Measurements from ENCODE around the gene CDC42BPA. TPM values are rescaled to one million over a fixed set of nuclear protein-coding genes. Genes with fewer than 3 reads are reported as not detected.

The CDC42BPA gene
- total and polyA plus RNA-seq, 2 of the 13 experiments (the other 11 are each of a cell fraction or from before 2014, with no cell fraction given) = 6.5 to 16.0 TPM

- no peak overlapping the region for H3K4me3 ChIP-seq (replicated peaks in 1 of 3; ENCODE audit: insufficient read depth in 1 of 3, low read depth in 2 of 3, low read length in 3 of 3)
- TF ChIP-seq NCOA5 (CRISPR knock-in tag; IDR thresholded peaks at IDR 0.05) = no peak
- H3K9me3 ChIP-seq (ENCODE audit: low read length) = no peaks in the 10 kb centered on the region
- DNase-seq (ENCODE audit: low spot score) (no peak), FAIRE-seq (no peak), ATAC-seq (no peak)
- H3K4me1 ChIP-seq (ENCODE audit: insufficient read depth, low read length) = no peaks in the 10 kb centered on the region
- WGBS (ENCODE audit: low lambda C conversion rate) = 90% methylated on average over 1 of the region's 1 CpG
- H3K9ac ChIP-seq (ENCODE audit: insufficient read depth, low read depth, low read length) = no peak overlapping the region
- H3K4me2 ChIP-seq (ENCODE audit: low read depth, low read length) = no peak overlapping the region
- no peaks in the 10 kb centered on the region for H3K27me3 ChIP-seq (ENCODE audit: control insufficient read depth in 1 of 2, insufficient read depth in 2 of 2, low read length in 2 of 2)
- H3K79me2 ChIP-seq (ENCODE audit: insufficient read depth, low read length) = no peaks in the 10 kb centered on the region
- no peak overlapping the region for H3K27ac ChIP-seq (ENCODE audit: extremely low read length, insufficient read depth, low read length)
- CTCF ChIA-PET (ENCODE audit: low intra/inter-chr PET ratio, low total read pairs) = no interaction called here
- H3K36me3 ChIP-seq (replicated peaks in 1 of 2; ENCODE audit: control insufficient read depth in 1 of 2, insufficient read depth in 2 of 2, low read length in 2 of 2) = peaks cover 1 to 7% of the 10 kb centered on the region in 2 experiments; a peak in 3 of 5 replicates
- intact Hi-C loops (cut with micrococcal nuclease; ENCODE audit: unreplicated experiment) (no loop called here), in situ Hi-C loops (cut with HindIII; ENCODE audit: extremely low pct_ligation_motif_present, low pct_unique_long_range_greater_than_20kb) (no loop called here)
- BruUV-seq (replicated peaks) = no TSS peak
- POLR2A ChIA-PET = no interaction called here
- H2AFZ ChIP-seq (ENCODE audit: low read length) = no peak overlapping the region
- no peaks in the 10 kb centered on the region for H4K20me1 ChIP-seq (ENCODE audit: insufficient read depth, low read length)
Observed at GRCh38 chr1:227124473-227124872, 193.8 kb downstream of the CDC42BPA start.

DNA sequence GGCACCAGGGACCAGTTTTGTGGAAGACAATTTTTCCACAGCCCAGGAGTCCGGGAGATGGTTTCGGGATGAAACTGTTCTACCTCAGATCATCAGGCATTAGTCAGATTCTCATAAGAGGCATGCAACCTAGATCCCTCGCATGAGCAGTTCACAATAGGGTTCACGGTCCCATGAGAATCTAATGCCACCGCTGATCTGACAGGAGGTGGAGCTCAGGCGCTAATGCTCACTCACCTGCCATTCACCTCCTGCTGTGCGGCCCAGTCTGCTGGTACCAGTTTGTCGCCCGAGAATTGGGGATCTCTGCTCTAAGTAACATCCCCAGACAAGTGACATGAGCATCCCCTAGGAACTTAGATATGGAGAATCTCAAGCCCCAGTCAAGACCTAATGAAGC is 197.5 kb downstream of the CDC42BPA start:
- DNase-seq (ENCODE audit: low spot score) (no peak), FAIRE-seq (no peak), ATAC-seq (no peak)
- intact Hi-C loops (cut with micrococcal nuclease; ENCODE audit: unreplicated experiment) (no loop called here), in situ Hi-C loops (cut with HindIII; ENCODE audit: extremely low pct_ligation_motif_present, low pct_unique_long_range_greater_than_20kb) (no loop called here)
- Histone ChIP-seq H3K36me3 (replicated peaks in 1 of 2; ENCODE audit: control insufficient read depth in 1 of 2, insufficient read depth in 2 of 2, low read length in 2 of 2) (no peaks in the 10 kb centered on the region), H3K9me3 (ENCODE audit: low read length) (no peaks in the 10 kb centered on the region), H3K27ac (ENCODE audit: extremely low read length, insufficient read depth, low read length) (no peak overlapping the region), H4K20me1 (ENCODE audit: insufficient read depth, low read length) (no peaks in the 10 kb centered on the region), H3K4me3 (replicated peaks in 1 of 3; ENCODE audit: insufficient read depth in 1 of 3, low read depth in 2 of 3, low read length in 3 of 3) (no peak overlapping the region), H3K4me2 (ENCODE audit: low read depth, low read length) (no peak overlapping the region), H3K9ac (ENCODE audit: insufficient read depth, low read depth, low read length) (no peak overlapping the region), H3K27me3 (ENCODE audit: control insufficient read depth in 1 of 2, insufficient read depth in 2 of 2, low read length in 2 of 2) (no peaks in the 10 kb centered on the region), H3K79me2 (ENCODE audit: insufficient read depth, low read length) (no peaks in the 10 kb centered on the region), H3K4me1 (ENCODE audit: insufficient read depth, low read length) (no peaks in the 10 kb centered on the region), H2AFZ (ENCODE audit: low read length) (no peak overlapping the region)
- no peak for TF ChIP-seq HDAC2 (CRISPR knock-in tag; IDR thresholded peaks at IDR 0.05)
- TF ChIP-seq ZNF589 (CRISPR knock-in tag; conservative IDR thresholded peaks at IDR 0.05) = no peak
- TF ChIP-seq TOE1 (CRISPR knock-in tag; IDR thresholded peaks at IDR 0.05) = no peak
- no peak for TF ChIP-seq ARNT2 (CRISPR knock-in tag; IDR thresholded peaks at IDR 0.05; ENCODE audit: low read depth)
- TF ChIP-seq MEIS2 (CRISPR knock-in tag; IDR thresholded peaks at IDR 0.05) = no peak
- TF ChIP-seq EED (CRISPR knock-in tag; IDR thresholded peaks at IDR 0.05) = no peak
- TF ChIP-seq RELA (CRISPR knock-in tag; IDR thresholded peaks at IDR 0.05) = no peak
- no peak for TF ChIP-seq TAF15 (IDR thresholded peaks at IDR 0.05; ENCODE audit: low read depth, low read length, poor library complexity, severe bottlenecking)
- no peak for TF ChIP-seq ATF2 (CRISPR knock-in tag; IDR thresholded peaks at IDR 0.05)
- no peak for TF ChIP-seq KDM6A (CRISPR knock-in tag; IDR thresholded peaks at IDR 0.05; ENCODE audit: low read depth)
- TF ChIP-seq ZNF10 (CRISPR knock-in tag; IDR thresholded peaks at IDR 0.05; ENCODE audit: borderline replicate concordance, low read depth) = no peak
- TF ChIP-seq ATF7 (IDR thresholded peaks at IDR 0.05) = no peak
- TF ChIP-seq ATF7 (CRISPR knock-in tag; IDR thresholded peaks at IDR 0.05) = no peak
- ChIA-PET POLR2A (no interaction called here), CTCF (ENCODE audit: low intra/inter-chr PET ratio, low total read pairs) (no interaction called here)
- over 99% methylated on average over 9 of the region's 9 CpGs for WGBS (ENCODE audit: low lambda C conversion rate)
- BruUV-seq (replicated peaks) = no TSS peak
